Measurements from ENCODE around the gene FNDC3A.

DNA sequence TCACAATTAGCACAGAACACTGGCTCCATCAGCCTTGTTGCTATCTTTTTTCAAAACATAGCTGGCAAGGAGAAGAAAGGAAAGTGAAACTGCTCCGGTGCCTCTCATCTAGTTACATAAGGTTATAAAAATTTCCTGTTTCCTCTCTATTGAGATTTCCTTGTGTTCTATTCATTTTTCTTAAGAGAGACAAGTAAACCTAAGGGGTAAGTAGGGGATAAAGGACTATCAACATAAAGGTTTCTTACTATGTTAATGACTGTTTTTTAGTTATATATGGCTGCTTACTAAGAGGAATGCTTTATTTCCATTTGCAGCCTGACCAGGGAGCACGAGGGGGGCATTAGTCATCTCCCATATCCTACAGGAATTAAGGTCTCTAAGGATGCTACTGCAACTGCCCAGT is 171.2 kb downstream of the FNDC3A start:
- no peak for TF ChIP-seq CTCF (IDR thresholded peaks at IDR 0.05)
- TF ChIP-seq POLR2A (IDR thresholded peaks at IDR 0.05), result no peak

All from heart left ventricle (tissue), 13 donors.